Activated CD8-positive, alpha-beta memory T cell treated with anti-CD3 and anti-CD28 coated beads for 24 hours (primary cell): ENCODE measurements around the gene MED28.

Source experiments
- DNase-seq: peaks from one replicate; pipeline ENCODE4 v3.0.0-alpha.2; 2020

Gene MED28

GRCh38 chr4:17667653-17668201, 53.3 kb downstream of the MED28 start:
- no peak for DNase-seq

DNA sequence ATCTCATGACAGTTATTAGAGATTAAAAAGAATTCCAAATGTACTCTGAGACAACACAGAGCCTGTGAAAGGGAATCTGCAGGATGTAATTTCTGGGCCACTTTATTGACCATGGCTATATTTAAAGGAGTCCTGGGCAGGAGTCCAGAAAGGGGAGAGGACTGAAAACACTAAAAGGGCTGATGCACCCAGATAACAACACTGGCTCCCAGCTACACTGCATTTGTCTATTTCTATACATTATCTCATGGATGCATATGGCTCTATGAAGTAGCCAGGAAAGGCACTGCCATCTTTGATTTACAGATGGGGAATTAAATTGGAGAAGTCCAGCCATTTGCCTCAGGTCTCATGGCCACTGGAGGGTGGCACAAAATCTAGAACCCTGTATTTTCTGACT, 56.0 kb downstream of the MED28 start:
- no peak for DNase-seq

DNA sequence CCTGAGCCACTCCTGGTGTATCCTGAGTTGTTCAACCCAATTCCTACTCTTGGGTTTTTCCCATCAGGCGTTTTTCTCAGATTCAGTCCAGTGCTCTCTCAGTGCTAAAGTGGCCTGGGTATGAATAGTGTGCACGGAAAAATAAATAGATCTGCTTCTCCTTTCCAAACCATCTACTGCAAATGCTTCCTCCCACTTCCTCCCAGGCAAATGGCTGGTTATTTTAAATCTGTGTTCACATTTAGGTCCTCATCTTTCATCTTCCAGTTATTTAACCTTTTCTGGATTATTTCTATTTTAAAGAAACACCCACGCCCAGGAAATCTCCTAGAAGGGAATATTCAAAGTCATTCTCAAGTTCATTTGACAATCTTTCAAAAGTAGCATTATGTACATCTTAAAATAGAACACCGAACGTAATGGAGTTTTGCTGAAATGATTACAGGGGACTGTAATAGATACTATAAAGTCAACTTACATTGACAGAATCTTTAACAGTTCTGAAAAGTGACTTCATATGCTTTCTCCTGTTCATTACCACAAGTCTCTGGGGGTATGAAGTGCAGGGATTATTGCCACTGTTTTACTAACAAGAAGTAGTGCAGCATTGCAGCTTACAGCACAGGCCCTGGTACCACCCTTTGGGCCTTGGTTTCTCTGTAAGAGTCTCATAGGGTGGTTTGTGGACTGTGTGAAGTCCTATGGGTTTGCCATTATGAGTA, 66.3 kb downstream of the MED28 start:
- DNase-seq: no peak

DNA sequence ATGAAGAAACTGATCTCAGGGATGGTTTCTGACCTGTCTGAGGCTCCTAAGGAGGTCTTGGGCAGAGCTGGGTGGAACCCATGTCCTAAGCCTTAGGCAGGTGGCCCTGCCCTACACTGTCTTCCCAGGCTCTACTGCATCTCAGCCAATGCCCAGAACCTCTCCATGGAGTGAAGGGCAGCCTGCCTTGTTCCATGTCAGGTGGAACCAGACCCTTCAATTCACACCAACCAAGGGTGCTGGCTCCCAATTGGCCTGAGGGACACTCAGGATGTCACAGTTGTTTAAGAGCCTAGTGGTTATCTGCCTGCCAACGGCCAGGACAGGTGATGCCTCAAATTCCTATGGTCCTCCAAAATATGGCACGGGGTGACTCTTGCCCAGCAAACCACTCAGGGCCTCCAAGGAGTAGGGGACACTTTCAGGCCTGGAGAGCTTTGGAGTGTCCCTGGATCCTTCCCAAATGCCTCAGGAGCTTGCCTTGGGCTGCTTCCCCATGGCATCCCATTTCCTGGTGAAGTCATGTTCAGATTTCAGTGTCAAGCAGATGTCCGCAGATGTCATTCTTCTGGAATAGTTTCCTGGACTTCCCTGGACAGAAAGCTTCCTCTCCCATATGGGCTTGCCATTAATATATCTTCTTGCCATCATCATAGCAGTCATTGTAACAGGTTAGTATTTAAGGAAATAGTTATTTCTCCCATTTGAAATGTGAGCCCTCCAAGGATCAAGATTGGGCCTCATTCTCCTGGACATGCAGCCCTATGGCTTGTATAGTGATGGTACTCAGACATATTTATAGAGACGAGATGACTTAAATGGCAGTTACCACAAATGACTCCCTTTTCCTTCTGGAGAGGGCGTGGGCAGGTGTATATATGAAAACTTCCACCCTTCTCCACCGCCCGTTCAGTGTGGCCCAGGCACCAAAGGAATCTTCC, 67.1 kb downstream of the MED28 start:
- no peak for DNase-seq

DNA sequence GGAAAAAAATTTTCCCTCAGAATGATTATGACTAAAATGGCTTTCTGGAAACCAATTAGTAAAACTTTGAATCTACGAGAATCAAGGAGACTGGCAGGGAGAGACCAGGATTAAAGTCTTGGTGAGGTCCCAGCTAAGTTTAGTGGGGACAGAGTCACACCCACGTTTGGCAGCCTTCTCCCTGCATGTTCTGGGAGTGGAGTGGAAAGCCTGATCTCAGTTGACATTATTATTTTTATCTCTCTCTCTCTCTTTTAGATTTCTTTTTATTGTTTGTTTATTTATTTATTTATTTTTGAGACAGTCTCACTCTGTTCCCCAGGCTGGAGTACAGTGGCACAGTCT, 67.8 kb downstream of the MED28 start:
- DNase-seq: no peak
